NCI-H146 (cell line): ENCODE data around the gene TP53TG5.
A peak's percentile ranks its signal among the peaks of the same experiment; 100 is the strongest.

Source experiments
- DNase-seq: peaks from one replicate; lab custom pipeline; 2025; lab: John Stamatoyannopoulos, UW

The TP53TG5 gene

GRCh38 chr20:45346291-45346718 lies 31.8 kb downstream of the TP53TG5 start:
- no peak for DNase-seq

GRCh38 chr20:45345104-45345936 lies 32.8 kb downstream of the TP53TG5 start:
- DNase-seq, result no peak

- DNase-seq, result no peak
These were observed 33.8 kb downstream of the TP53TG5 start for GRCh38 chr20:45344168-45344860.

GRCh38 chr20:45343532-45344167 lies 34.5 kb downstream of the TP53TG5 start:
- DNase-seq, result peak; percentile 86

GRCh38 chr20:45342855-45343531 lies 35.1 kb downstream of the TP53TG5 start:
- DNase-seq, result no peak

GRCh38 chr20:45341939-45342854 lies 35.9 kb downstream of the TP53TG5 start:
- peak; percentile 69 for DNase-seq

- no peak for DNase-seq
These were observed 36.6 kb downstream of the TP53TG5 start for GRCh38 chr20:45341579-45341938.

GRCh38 chr20:45340951-45341350 lies 37.2 kb downstream of the TP53TG5 start:
- no peak for DNase-seq

- DNase-seq, result no peak
These were observed 37.8 kb downstream of the TP53TG5 start for GRCh38 chr20:45340236-45340847.

GRCh38 chr20:45339799-45340198 lies 38.3 kb downstream of the TP53TG5 start:
- peak; percentile 76 for DNase-seq

GRCh38 chr20:45339084-45339483 lies 39.0 kb downstream of the TP53TG5 start:
- DNase-seq, result no peak

- no peak for DNase-seq
These were observed 39.7 kb downstream of the TP53TG5 start for GRCh38 chr20:45338121-45339030.

GRCh38 chr20:45337367-45338120 lies 40.6 kb downstream of the TP53TG5 start:
- DNase-seq, result no peak

- DNase-seq, result no peak
These were observed 41.4 kb downstream of the TP53TG5 start for GRCh38 chr20:45336530-45337366.

GRCh38 chr20:45330476-45330875 lies 47.6 kb downstream of the TP53TG5 start:
- no peak for DNase-seq

- DNase-seq, result no peak
These were observed 48.4 kb downstream of the TP53TG5 start for GRCh38 chr20:45329497-45330319.

- no peak for DNase-seq
These were observed 49.7 kb downstream of the TP53TG5 start for GRCh38 chr20:45328451-45328850.
